ENCODE results near the gene DXO. TPM values are rescaled to one million over a fixed set of nuclear protein-coding genes. Genes with fewer than 3 reads are reported as not detected.

The DXO gene
- total RNA-seq, 1 donor from 2014 or later: 4.7 TPM

DNA sequence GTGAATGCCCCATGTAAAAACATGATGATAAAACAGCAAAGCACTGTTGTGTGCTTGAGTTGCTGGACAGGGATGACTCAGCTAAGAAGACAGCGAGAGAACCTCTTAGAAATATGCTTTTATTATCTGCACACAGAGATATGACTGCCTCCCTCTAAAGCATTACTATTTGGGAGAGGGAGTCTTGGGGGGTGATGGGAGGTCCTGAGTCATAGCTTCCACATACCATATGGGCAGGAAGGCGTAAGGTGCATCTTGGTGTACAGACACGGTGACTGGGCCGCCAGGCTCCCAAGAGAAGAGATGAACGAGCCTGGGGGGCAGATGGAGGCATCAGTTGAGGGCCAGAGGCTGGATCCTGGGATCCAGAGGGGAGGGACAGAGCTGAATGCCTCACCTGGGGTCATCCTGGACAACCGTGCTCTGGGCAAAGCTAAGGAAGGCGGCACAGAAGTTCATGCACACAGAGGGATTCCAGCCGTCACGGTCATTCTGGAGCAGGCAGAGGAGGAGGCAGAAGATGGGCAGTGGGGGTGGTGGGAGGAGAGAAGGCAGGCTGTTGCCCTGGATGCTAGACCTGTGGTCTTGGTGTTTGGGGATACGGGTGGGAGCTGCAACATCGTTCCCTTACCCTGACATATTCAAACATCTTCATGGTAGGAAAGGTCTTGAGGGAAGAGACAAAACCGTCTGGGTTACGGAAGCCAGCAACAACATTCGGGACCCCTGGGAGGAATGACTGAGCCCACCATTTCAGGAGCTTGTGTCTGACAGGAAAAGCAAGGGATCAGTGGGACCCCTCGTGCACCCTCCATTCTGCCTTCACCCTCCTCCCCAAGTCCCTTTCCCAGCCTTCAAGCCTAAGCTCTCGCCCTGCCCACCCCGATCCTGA is 2.0 kb downstream of the DXO start:
- Histone ChIP-seq H3K4me3 (ENCODE audit: low read length in 3 of 3) (peak overlapping the region in 1 of 3 donors; percentile 96), H3K36me3 (ENCODE audit: control insufficient read depth in 3 of 3, insufficient read depth in 3 of 3, low read length in 3 of 3) (peaks cover 46 to 53% (median 51%) of the 10 kb centered on the region in 3 donors), H3K9me3 (ENCODE audit: control insufficient read depth in 3 of 3, low read length in 3 of 3) (no peaks in the 10 kb centered on the region), H3K27ac (ENCODE audit: low read depth, low read length) (peak overlapping the region; percentile 36), H3K27me3 (ENCODE audit: control insufficient read depth in 3 of 3, insufficient read depth in 3 of 3, low read length in 3 of 3) (no peaks in the 10 kb centered on the region), H3K4me1 (ENCODE audit: control insufficient read depth in 3 of 3, insufficient read depth in 3 of 3, low read length in 3 of 3) (peaks cover 28 to 37% (median 32%) of the 10 kb centered on the region in 3 donors), H3K9ac (ENCODE audit: low read depth in 1 of 3, low read length in 3 of 3) (peak overlapping the region; percentile 50 to 93 (median 92))

DNA sequence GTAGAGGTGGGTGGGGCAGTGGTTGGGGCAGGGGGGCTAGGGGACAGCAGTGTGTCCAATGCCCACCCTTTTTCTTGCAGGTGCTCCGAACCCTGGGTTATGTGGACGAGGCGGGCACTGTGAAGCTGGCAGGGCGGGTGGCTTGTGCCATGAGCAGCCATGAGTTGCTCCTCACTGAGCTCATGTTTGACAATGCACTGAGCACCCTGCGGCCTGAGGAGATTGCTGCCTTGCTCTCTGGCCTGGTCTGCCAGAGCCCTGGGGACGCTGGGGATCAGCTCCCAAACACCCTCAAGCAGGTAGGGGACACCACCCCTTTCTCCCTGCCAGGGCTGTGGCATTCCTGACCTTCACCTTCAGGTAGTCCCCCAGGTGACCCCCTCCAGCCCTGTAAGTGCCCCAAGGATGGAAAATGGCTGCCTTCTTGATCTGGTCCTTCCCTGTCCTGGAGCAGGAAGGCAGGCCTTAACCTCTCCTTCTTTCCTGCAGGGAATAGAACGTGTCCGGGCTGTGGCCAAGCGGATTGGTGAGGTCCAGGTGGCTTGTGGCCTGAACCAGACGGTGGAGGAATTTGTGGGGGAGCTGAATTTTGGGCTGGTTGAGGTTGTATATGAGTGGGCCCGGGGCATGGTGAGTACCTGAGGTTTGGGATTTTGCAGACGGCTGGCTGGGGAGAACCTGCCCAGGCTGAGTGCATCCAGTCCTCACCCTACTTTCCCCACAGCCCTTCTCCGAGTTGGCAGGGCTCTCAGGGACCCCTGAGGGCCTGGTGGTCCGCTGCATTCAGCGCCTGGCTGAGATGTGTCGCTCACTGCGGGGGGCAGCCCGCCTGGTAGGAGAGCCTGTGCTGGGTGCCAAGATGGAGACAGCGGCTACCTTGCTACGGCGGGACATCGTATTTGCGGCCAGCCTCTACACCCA is 2.9 kb downstream of the DXO start:
- H3K27ac ChIP-seq (ENCODE audit: low read depth, low read length): no peak overlapping the region
- peaks cover 28 to 37% (median 32%) of the 10 kb centered on the region in 3 donors for H3K4me1 ChIP-seq (ENCODE audit: control insufficient read depth in 3 of 3, insufficient read depth in 3 of 3, low read length in 3 of 3)
- no peaks in the 10 kb centered on the region for H3K27me3 ChIP-seq (ENCODE audit: control insufficient read depth in 3 of 3, insufficient read depth in 3 of 3, low read length in 3 of 3)
- H3K4me3 ChIP-seq (ENCODE audit: low read length in 3 of 3): no peak overlapping the region
- H3K36me3 ChIP-seq (ENCODE audit: control insufficient read depth in 3 of 3, insufficient read depth in 3 of 3, low read length in 3 of 3): peaks cover 49 to 60% (median 57%) of the 10 kb centered on the region in 3 donors
- no peaks in the 10 kb centered on the region for H3K9me3 ChIP-seq (ENCODE audit: control insufficient read depth in 3 of 3, low read length in 3 of 3)
- H3K9ac ChIP-seq (ENCODE audit: low read depth in 1 of 3, low read length in 3 of 3): no peak overlapping the region

DNA sequence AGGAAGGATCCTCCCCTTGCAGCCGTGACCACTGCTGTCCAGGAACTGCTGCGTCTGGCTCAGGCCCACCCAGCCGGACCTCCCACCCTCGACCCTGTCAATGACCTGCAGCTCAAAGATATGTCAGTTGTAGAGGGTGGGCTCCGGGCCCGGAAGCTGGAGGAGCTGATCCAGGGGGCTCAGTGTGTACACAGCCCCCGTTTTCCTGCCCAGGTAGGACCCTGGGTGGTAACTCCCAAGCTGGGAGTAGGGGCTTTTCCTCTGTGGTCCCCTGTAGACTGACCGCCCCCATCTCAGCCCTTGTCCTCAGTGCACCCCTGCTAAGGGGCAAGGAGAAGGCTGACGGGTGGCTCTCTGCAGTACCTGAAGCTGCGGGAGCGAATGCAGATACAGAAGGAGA is 3.6 kb downstream of the DXO start:
- no peak overlapping the region for H3K9ac ChIP-seq (ENCODE audit: low read depth in 1 of 3, low read length in 3 of 3)
- H3K4me3 ChIP-seq (ENCODE audit: low read length in 3 of 3): no peak overlapping the region
- H3K4me1 ChIP-seq (ENCODE audit: control insufficient read depth in 3 of 3, insufficient read depth in 3 of 3, low read length in 3 of 3): peaks cover 27 to 34% (median 28%) of the 10 kb centered on the region in 3 donors
- no peaks in the 10 kb centered on the region for H3K9me3 ChIP-seq (ENCODE audit: control insufficient read depth in 3 of 3, low read length in 3 of 3)
- no peaks in the 10 kb centered on the region for H3K27me3 ChIP-seq (ENCODE audit: control insufficient read depth in 3 of 3, insufficient read depth in 3 of 3, low read length in 3 of 3)
- peaks cover 56 to 67% (median 64%) of the 10 kb centered on the region in 3 donors for H3K36me3 ChIP-seq (ENCODE audit: control insufficient read depth in 3 of 3, insufficient read depth in 3 of 3, low read length in 3 of 3)
- no peak overlapping the region for H3K27ac ChIP-seq (ENCODE audit: low read depth, low read length)

DNA sequence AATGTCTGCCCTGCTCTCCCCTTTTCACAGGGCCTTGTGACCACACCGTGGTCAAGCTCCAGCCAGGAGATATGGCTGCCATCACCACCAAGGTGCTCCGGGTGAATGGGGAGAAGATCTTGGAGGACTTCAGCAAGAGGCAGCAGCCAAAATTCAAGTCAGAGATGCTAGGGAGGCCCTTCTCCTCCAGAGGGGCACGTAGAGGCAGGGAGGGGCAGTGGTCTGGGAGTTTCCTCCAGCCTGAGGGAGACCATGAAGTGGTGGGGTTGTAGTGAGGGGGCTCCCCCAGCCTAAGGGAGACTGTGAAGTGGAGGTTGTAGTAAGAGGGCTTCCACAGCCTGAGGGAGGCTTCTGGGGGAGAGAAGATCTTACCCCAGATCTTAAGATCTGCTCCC is 4.0 kb downstream of the DXO start:
- Histone ChIP-seq H3K27me3 (ENCODE audit: control insufficient read depth in 3 of 3, insufficient read depth in 3 of 3, low read length in 3 of 3) (no peaks in the 10 kb centered on the region), H3K4me1 (ENCODE audit: control insufficient read depth in 3 of 3, insufficient read depth in 3 of 3, low read length in 3 of 3) (peaks cover 23 to 30% (median 24%) of the 10 kb centered on the region in 3 donors), H3K9ac (ENCODE audit: low read depth in 1 of 3, low read length in 3 of 3) (no peak overlapping the region), H3K4me3 (ENCODE audit: low read length in 3 of 3) (no peak overlapping the region), H3K9me3 (ENCODE audit: control insufficient read depth in 3 of 3, low read length in 3 of 3) (no peaks in the 10 kb centered on the region), H3K27ac (ENCODE audit: low read depth, low read length) (no peak overlapping the region), H3K36me3 (ENCODE audit: control insufficient read depth in 3 of 3, insufficient read depth in 3 of 3, low read length in 3 of 3) (peaks cover 60 to 70% (median 68%) of the 10 kb centered on the region in 3 donors)

DNA sequence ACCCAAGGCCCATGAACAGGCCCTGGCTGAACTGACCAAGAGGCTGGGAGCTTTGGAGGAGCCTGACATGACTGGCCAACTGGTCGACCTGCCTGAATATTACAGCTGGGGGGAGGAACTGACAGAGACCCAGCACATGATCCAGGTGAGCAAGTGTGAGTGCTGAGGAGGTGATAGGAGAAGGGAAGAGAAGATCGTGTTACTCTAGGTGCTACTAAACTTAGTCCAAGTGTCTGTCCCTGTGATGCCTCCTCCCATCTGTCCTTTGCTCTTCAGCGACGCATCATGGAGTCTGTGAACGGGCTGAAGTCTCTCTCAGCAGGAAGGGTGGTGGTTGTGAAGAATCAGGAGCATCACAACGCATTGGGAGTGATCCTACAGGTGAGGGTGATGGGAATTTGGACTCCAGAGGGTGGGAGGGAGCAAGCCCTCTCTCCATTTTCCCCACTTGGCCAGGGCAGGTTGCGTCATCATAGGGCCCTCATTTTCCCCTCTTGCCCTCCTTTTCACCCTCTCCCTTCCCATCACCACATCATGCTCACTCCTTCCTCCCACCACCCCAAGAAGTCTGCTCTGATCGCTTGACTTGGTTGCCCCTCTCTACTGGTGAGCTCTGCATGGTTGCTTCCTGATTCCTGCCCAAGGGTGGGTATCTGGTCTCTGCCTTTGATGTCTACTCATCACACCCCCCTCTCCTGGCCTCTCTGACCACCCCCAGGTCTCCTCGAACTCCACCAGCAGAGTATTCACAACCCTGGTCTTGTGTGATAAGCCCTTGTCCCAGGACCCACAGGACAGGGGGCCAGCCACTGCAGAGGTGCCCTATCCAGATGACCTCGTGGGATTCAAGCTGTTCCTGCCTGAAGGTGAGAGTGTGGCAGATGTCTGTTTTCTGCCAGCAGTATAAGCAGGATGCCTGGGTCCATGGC is 4.7 kb downstream of the DXO start:
- Histone ChIP-seq H3K27me3 (ENCODE audit: control insufficient read depth in 3 of 3, insufficient read depth in 3 of 3, low read length in 3 of 3) (no peaks in the 10 kb centered on the region), H3K4me1 (ENCODE audit: control insufficient read depth in 3 of 3, insufficient read depth in 3 of 3, low read length in 3 of 3) (peaks cover 18 to 23% (median 19%) of the 10 kb centered on the region in 3 donors), H3K9ac (ENCODE audit: low read depth in 1 of 3, low read length in 3 of 3) (no peak overlapping the region), H3K36me3 (ENCODE audit: control insufficient read depth in 3 of 3, insufficient read depth in 3 of 3, low read length in 3 of 3) (peaks cover 66 to 77% (median 74%) of the 10 kb centered on the region in 3 donors), H3K4me3 (ENCODE audit: low read length in 3 of 3) (no peak overlapping the region), H3K27ac (ENCODE audit: low read depth, low read length) (no peak overlapping the region), H3K9me3 (ENCODE audit: control insufficient read depth in 3 of 3, low read length in 3 of 3) (no peaks in the 10 kb centered on the region)

DNA sequence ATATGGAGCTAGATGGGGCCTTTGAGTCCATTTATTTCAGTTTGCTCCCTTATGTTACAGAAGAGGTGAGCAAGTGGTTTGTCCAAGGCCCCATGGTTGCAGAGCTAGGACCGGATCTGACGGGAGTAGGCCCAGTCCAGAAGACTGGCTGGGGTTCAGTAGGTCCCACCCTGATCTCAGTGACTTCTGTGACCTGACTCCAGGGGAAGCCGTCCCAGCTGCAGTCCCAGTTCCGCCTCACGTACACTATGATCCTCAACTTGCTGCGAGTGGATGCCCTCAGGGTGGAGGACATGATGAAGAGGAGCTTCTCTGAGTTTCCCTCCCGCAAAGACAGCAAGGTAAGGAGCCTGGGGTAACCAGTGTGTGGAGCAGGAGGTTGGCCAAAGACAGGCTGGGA is 5.4 kb downstream of the DXO start:
- Histone ChIP-seq H3K9ac (ENCODE audit: low read depth in 1 of 3, low read length in 3 of 3) (no peak overlapping the region), H3K27ac (ENCODE audit: low read depth, low read length) (no peak overlapping the region), H3K9me3 (ENCODE audit: control insufficient read depth in 3 of 3, low read length in 3 of 3) (no peaks in the 10 kb centered on the region), H3K36me3 (ENCODE audit: control insufficient read depth in 3 of 3, insufficient read depth in 3 of 3, low read length in 3 of 3) (peaks cover 74 to 84% (median 82%) of the 10 kb centered on the region in 3 donors), H3K4me1 (ENCODE audit: control insufficient read depth in 3 of 3, insufficient read depth in 3 of 3, low read length in 3 of 3) (peaks cover 16 to 17% (median 16%) of the 10 kb centered on the region in 3 donors), H3K4me3 (ENCODE audit: low read length in 3 of 3) (no peak overlapping the region), H3K27me3 (ENCODE audit: control insufficient read depth in 3 of 3, insufficient read depth in 3 of 3, low read length in 3 of 3) (no peaks in the 10 kb centered on the region)

DNA sequence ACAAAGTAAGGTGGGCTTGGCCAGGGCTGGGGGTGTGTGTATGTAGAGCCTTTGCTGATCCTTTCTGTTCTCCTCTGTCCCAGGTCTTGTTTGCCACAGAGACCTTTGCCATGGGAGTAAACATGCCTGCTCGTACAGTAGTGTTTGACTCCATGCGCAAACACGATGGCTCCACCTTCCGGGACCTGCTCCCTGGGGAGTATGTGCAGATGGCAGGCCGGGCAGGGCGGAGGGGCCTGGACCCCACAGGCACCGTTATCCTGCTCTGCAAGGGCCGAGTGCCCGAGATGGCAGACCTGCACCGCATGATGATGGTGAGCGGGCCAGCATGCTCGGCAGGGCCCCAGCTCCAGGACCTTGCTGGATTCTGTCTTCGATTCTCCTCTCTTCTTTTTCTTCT is 6.2 kb downstream of the DXO start:
- peaks cover 82 to 92% (median 90%) of the 10 kb centered on the region in 3 donors for H3K36me3 ChIP-seq (ENCODE audit: control insufficient read depth in 3 of 3, insufficient read depth in 3 of 3, low read length in 3 of 3)
- no peaks in the 10 kb centered on the region for H3K9me3 ChIP-seq (ENCODE audit: control insufficient read depth in 3 of 3, low read length in 3 of 3)

DNA sequence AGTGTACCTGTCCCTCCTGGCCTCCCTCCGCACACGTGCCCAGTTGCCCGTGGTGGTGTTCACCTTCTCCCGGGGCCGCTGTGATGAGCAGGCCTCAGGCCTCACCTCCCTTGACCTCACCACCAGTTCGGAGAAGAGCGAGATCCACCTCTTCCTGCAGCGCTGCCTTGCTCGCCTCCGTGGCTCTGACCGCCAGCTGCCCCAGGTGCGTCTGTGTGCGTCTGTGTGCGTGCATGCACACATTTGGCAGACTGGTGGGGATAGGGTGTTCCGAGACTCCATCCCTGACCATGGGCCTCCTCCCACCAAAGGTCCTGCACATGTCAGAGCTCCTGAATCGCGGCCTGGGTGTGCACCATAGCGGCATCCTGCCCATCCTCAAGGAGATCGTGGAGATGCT is 8.0 kb downstream of the DXO start:
- no peak overlapping the region for H3K9ac ChIP-seq (ENCODE audit: low read depth in 1 of 3, low read length in 3 of 3)
- peaks cover 77 to 84% (median 81%) of the 10 kb centered on the region in 3 donors for H3K36me3 ChIP-seq (ENCODE audit: control insufficient read depth in 3 of 3, insufficient read depth in 3 of 3, low read length in 3 of 3)
- no peak overlapping the region for H3K27ac ChIP-seq (ENCODE audit: low read depth, low read length)
- no peak overlapping the region for H3K4me3 ChIP-seq (ENCODE audit: low read length in 3 of 3)
- H3K4me1 ChIP-seq (ENCODE audit: control insufficient read depth in 3 of 3, insufficient read depth in 3 of 3, low read length in 3 of 3): peaks cover 9 to 13% (median 12%) of the 10 kb centered on the region in 3 donors
- H3K9me3 ChIP-seq (ENCODE audit: control insufficient read depth in 3 of 3, low read length in 3 of 3): no peaks in the 10 kb centered on the region
- H3K27me3 ChIP-seq (ENCODE audit: control insufficient read depth in 3 of 3, insufficient read depth in 3 of 3, low read length in 3 of 3): no peaks in the 10 kb centered on the region

More for the DNA sequence above, 6.2 kb downstream of the DXO start:
- Histone ChIP-seq H3K4me1 (ENCODE audit: control insufficient read depth in 3 of 3, insufficient read depth in 3 of 3, low read length in 3 of 3) (peaks cover 8 to 9% (median 8%) of the 10 kb centered on the region in 3 donors), H3K27me3 (ENCODE audit: control insufficient read depth in 3 of 3, insufficient read depth in 3 of 3, low read length in 3 of 3) (no peaks in the 10 kb centered on the region), H3K9ac (ENCODE audit: low read depth in 1 of 3, low read length in 3 of 3) (no peak overlapping the region), H3K27ac (ENCODE audit: low read depth, low read length) (no peak overlapping the region), H3K4me3 (ENCODE audit: low read length in 3 of 3) (no peak overlapping the region)

DNA sequence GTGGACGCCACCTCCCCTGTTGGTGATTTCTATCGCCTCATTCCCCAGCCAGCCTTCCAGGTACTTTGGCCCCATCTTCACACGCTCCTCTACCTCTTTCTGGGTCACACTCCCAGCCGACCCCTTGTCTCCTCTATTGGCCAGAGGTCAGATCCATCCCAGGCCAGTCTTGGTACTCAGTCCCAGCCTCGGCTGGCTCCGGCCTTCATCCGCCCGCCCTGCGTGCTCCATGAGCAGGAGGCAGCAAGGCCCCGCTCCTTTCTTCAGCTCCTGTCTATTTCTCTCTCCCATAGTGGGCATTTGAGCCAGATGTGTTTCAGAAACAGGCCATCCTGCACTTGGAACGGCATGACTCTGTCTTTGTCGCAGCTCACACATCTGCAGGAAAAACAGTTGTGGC is 10.3 kb downstream of the DXO start:
- Histone ChIP-seq H3K9ac (ENCODE audit: low read depth in 1 of 3, low read length in 3 of 3) (no peak overlapping the region), H3K36me3 (ENCODE audit: control insufficient read depth in 3 of 3, insufficient read depth in 3 of 3, low read length in 3 of 3) (peaks cover 62 to 66% (median 63%) of the 10 kb centered on the region in 3 donors), H3K27ac (ENCODE audit: low read depth, low read length) (no peak overlapping the region), H3K27me3 (ENCODE audit: control insufficient read depth in 3 of 3, insufficient read depth in 3 of 3, low read length in 3 of 3) (no peaks in the 10 kb centered on the region), H3K4me1 (ENCODE audit: control insufficient read depth in 3 of 3, insufficient read depth in 3 of 3, low read length in 3 of 3) (peaks cover 19 to 25% (median 21%) of the 10 kb centered on the region in 3 donors), H3K9me3 (ENCODE audit: control insufficient read depth in 3 of 3, low read length in 3 of 3) (no peaks in the 10 kb centered on the region), H3K4me3 (ENCODE audit: low read length in 3 of 3) (no peak overlapping the region)

Data from skeletal muscle tissue (tissue), 4 donors.